HEK293 (cell line): ENCODE data around the gene COL5A1.

Experiments
- CTCF ChIA-PET: fragments of 350-600 bp; formaldehyde crosslinking; extraction: SDS; loops from one replicate; lab custom pipeline; 2021; ENCODE audit warnings: antibody characterized with exemption; lab: Yijun Ruan, JAX
- POLR2A ChIA-PET: fragments of 300-600 bp; formaldehyde crosslinking; extraction: SDS; loops from one replicate; lab custom pipeline; 2020; ENCODE audit warnings: antibody characterized with exemption, inconsistent platforms; lab: Yijun Ruan, JAX
- H3K27ac ChIP-seq: fragments of 200-500 bp; sonication (Bioruptor generic); 2 replicates; pipeline ENCODE4 v1.5.1; 2014; ENCODE audit warnings: low read depth, low read length, control low read depth, inconsistent platforms; ENCODE audit errors: extremely low read depth
- H3K36me3 ChIP-seq, 2 experiments: fragments of 200-500 bp in 1 of 2; sonication (Bioruptor generic) in 1 of 2; 1 replicate in 1 of 2; 2 replicates in 1 of 2; pipeline ENCODE4 v1.5.1; 2014 to 2017; ENCODE audit warnings: inconsistent platforms in 2 of 2, low read length in 2 of 2; ENCODE audit not compliant: control insufficient read depth in 2 of 2, insufficient read depth in 1 of 2
- H3K4me1 ChIP-seq: fragments of 200-500 bp; sonication (Bioruptor generic); 2 replicates; pipeline ENCODE4 v1.5.1; 2014; ENCODE audit warnings: mild to moderate bottlenecking, low read length, inconsistent platforms; ENCODE audit not compliant: control insufficient read depth, insufficient read depth
- H3K4me3 ChIP-seq: 2 replicates; pipeline ENCODE4 v1.5.1; 2011; ENCODE audit warnings: low read depth, mild to moderate bottlenecking, control low read depth, low read length, moderate library complexity
- H3K9me3 ChIP-seq: fragments of 200-500 bp; sonication (Bioruptor generic); 2 replicates; pipeline ENCODE4 v1.5.1; 2014; ENCODE audit warnings: low read depth, low read length, inconsistent platforms; ENCODE audit not compliant: control insufficient read depth, insufficient read depth
- GFI1B ChIP-seq: fragments of 450-650 bp; formaldehyde crosslinking; IDR thresholded peaks from 2 replicates; pipeline ENCODE4 v1.5.1; 2016; ENCODE audit warnings: missing biosample characterization, missing genetic modification characterization
- KLF1 ChIP-seq: fragments of 450-650 bp; formaldehyde crosslinking; IDR thresholded peaks from 2 replicates; pipeline ENCODE4 v1.5.1; 2016; ENCODE audit warnings: missing biosample characterization, missing genetic modification characterization
- KLF7 ChIP-seq: fragments of 450-650 bp; formaldehyde crosslinking; IDR thresholded peaks from 2 replicates; pipeline ENCODE4 v1.5.1; 2016; ENCODE audit warnings: missing biosample characterization, missing genetic modification characterization, borderline replicate concordance
- ZEB2 ChIP-seq: fragments of 450-650 bp; formaldehyde crosslinking; IDR thresholded peaks from 2 replicates; pipeline ENCODE4 v1.5.1; 2016; ENCODE audit warnings: missing biosample characterization, missing genetic modification characterization
- ZFHX2 ChIP-seq: fragments of 450-650 bp; formaldehyde crosslinking; conservative IDR thresholded peaks from 2 replicates; pipeline ENCODE4 v1.5.1; 2016; ENCODE audit warnings: missing biosample characterization, missing genetic modification characterization
- ZNF140 ChIP-seq: fragments of 450-650 bp; formaldehyde crosslinking; IDR thresholded peaks from 2 replicates; pipeline ENCODE4 v1.5.1; 2016; ENCODE audit warnings: missing biosample characterization, missing genetic modification characterization
- ZNF169 ChIP-seq: fragments of 450-650 bp; formaldehyde crosslinking; IDR thresholded peaks from 2 replicates; pipeline ENCODE4 v1.5.1; 2016; ENCODE audit warnings: missing biosample characterization, missing genetic modification characterization
- ZNF324 ChIP-seq: fragments of 450-650 bp; formaldehyde crosslinking; IDR thresholded peaks from 2 replicates; pipeline ENCODE4 v1.5.1; 2016; ENCODE audit warnings: missing biosample characterization, missing genetic modification characterization
- ZNF510 ChIP-seq: fragments of 450-650 bp; formaldehyde crosslinking; IDR thresholded peaks from 2 replicates; pipeline ENCODE4 v1.5.1; 2018; ENCODE audit warnings: mild to moderate bottlenecking, missing genetic modification characterization, missing biosample characterization; ENCODE audit not compliant: insufficient replicate concordance
- ZNF530 ChIP-seq: fragments of 450-650 bp; formaldehyde crosslinking; IDR thresholded peaks from 2 replicates; pipeline ENCODE4 v1.5.1; 2016; ENCODE audit warnings: low read depth, missing biosample characterization, missing genetic modification characterization
- TF ChIP-seq, protein P1 (sequence below): fragments of 450-650 bp; formaldehyde crosslinking; IDR thresholded peaks from 2 replicates; pipeline ENCODE4 v1.5.1; 2016; ENCODE audit warnings: missing biosample characterization, missing genetic modification characterization
- TF ChIP-seq, protein P2 (sequence below): fragments of 450-650 bp; formaldehyde crosslinking; IDR thresholded peaks from 2 replicates; pipeline ENCODE4 v1.5.1; 2016; ENCODE audit warnings: missing biosample characterization, missing genetic modification characterization
- TF ChIP-seq, protein P3 (sequence below): fragments of 450-650 bp; formaldehyde crosslinking; IDR thresholded peaks from 2 replicates; pipeline ENCODE4 v1.5.1; 2016; ENCODE audit warnings: missing biosample characterization, missing genetic modification characterization
- TF ChIP-seq, protein P4 (sequence below): IDR thresholded peaks from 2 replicates; pipeline ENCODE4 v1.6.1; 2011; ENCODE audit warnings: mild to moderate bottlenecking, low read depth, low read length, borderline replicate concordance

COL5A1 gene

DNA sequence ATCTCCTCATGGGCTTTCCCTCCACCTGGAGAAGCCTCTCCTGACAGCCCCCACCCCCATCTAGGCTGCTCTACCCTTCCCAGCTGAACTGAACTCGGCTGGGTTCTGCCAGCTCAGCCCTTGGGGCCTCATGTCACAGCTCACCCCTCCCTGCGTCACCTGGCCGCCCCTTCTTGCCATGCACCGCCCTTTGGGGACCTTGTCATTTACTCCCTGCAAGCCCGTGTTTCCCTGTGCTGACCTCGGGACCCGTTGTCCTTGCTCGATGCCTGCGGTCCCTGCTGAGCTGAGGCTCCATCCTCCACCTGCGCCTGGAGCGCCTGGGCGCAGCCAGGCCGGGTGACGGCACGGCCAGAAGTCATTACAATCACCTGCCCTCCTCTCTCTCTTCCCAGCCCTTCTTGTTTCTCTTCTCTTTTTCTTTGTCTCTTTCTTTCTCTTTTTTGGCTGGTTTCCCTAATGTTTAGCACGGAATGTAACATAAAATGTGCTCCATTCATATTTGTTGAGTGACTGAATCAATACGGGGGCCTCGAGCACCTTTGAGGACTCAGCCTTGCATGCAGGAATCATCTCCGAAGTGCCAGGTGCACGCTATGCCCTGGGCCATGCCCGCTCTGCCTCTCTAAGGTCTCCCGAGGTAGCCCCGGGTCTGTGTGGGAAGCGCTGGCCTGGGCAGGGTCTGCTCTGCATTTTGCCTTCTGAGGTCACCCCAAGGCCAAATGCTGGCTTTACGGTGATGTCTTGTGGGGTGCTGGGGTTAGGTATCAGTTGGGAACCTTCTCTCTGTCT, 48.1 kb upstream of the COL5A1 start:
- CTCF ChIA-PET: interaction anchor here (0.6 kb wide), 1 partner anchor 62 kb away, joined by 9 read pairs; no protein-coding TSS in a partner anchor
- H3K4me1 ChIP-seq: no peaks in the 10 kb centered on the region
- POLR2A ChIA-PET: interaction anchor here (0.6 kb wide), 1 partner anchor 81 kb away, joined by 3 read pairs; no protein-coding TSS in a partner anchor
- no peak overlapping the region for H3K27ac ChIP-seq
- H3K9me3 ChIP-seq: no peaks in the 10 kb centered on the region
- TF ChIP-seq ZNF510: no peak
- H3K36me3 ChIP-seq: no peaks in the 10 kb centered on the region
- no peak overlapping the region for H3K4me3 ChIP-seq

DNA sequence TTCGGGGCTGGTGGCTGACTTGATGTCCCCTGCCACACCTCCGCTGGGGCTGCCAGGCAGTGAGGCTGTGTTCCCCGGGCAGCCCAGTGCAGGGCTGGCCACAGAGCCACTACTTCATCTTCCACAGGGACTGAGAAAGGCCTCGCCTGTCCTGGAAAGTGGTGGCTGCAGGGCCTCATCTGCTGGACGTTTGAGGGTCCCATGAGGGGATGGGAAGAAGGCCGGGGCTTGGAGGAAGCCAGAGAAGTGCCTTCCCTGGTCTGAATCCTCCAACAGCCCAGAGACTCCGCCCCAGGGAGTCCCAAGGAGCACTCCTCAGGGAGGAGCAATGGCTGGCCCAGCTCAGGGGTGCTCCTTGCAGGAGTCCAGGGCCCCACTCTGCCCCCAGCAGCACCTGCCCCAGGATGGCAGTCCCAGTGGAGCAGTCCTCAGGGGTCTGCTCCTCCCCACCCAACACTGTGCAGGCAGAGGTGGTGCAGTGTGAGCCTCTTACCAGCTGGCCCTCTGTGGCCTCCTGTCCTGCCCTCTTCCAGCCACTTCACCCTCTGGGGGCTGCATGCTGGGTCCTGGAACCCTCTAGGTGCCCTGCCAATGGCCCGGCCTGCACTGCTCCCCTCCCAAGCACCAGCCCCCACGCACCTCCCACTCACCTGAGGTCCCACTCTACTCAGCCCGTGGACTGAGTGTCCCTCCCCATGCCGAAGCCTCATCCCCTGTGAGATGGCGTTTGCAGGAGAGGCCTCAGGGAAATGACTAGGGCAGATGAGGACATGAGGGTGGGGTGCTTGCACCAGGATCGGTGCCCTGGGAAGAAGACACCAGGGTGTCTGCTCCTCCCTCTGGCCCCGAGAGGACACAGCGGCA, 47.3 kb upstream of the COL5A1 start:
- TF ChIP-seq, protein P1, sequence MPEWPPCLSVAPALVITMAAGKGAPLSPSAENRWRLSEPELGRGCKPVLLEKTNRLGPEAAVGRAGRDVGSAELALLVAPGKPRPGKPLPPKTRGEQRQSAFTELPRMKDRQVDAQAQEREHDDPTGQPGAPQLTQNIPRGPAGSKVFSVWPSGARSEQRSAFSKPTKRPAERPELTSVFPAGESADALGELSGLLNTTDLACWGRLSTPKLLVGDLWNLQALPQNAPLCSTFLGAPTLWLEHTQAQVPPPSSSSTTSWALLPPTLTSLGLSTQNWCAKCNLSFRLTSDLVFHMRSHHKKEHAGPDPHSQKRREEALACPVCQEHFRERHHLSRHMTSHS (tag by site-specific recombination): no peak
- TF ChIP-seq, protein P2, sequence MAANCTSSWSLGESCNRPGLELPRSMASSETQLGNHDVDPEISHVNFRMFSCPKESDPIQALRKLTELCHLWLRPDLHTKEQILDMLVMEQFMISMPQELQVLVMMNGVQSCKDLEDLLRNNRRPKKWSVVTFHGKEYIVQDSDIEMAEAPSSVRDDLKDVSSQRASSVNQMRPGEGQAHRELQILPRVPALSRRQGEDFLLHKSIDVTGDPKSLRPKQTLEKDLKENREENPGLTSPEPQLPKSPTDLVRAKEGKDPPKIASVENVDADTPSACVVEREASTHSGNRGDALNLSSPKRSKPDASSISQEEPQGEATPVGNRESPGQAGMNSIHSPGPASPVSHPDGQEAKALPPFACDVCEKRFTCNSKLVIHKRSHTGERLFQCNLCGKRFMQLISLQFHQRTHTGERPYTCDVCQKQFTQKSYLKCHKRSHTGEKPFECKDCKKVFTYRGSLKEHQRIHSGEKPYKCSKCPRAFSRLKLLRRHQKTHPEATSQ (tag by site-specific recombination): no peak
- TF ChIP-seq, protein P3, sequence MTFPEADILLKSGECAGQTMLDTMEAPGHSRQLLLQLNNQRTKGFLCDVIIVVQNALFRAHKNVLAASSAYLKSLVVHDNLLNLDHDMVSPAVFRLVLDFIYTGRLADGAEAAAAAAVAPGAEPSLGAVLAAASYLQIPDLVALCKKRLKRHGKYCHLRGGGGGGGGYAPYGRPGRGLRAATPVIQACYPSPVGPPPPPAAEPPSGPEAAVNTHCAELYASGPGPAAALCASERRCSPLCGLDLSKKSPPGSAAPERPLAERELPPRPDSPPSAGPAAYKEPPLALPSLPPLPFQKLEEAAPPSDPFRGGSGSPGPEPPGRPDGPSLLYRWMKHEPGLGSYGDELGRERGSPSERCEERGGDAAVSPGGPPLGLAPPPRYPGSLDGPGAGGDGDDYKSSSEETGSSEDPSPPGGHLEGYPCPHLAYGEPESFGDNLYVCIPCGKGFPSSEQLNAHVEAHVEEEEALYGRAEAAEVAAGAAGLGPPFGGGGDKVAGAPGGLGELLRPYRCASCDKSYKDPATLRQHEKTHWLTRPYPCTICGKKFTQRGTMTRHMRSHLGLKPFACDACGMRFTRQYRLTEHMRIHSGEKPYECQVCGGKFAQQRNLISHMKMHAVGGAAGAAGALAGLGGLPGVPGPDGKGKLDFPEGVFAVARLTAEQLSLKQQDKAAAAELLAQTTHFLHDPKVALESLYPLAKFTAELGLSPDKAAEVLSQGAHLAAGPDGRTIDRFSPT (tag by site-specific recombination): no peak
- TF ChIP-seq ZFHX2 (tag by site-specific recombination) (0 out of 2 replicates have a peak, but pooled peaks have one; percentile 8), ZNF530 (tag by site-specific recombination) (no peak)
- CTCF ChIA-PET: no interaction called here
- Histone ChIP-seq H3K9me3 (no peaks in the 10 kb centered on the region), H3K27ac (no peak overlapping the region), H3K4me1 (no peaks in the 10 kb centered on the region), H3K36me3 (no peaks in the 10 kb centered on the region), H3K4me3 (no peak overlapping the region)
- POLR2A ChIA-PET: no interaction called here

DNA sequence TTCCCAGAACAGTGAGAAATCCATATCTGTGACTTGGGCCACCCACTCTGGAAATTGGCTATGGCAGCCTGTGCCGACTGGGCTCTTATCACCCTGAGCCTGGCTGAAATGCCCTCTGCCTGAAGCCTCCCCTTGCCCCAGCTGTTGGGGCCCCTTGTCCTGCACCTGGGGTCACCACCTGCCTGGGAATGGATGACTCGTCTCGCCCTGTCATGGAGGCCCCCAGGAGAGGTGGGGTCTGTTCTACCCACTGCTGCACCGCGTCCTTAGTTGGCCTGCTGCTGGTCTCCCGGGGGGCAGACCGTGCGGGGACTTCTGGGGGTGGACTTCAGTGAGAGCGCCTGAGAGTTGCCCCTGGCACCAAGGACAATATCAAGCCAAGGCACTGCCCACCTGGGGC, 46.6 kb upstream of the COL5A1 start:
- POLR2A ChIA-PET: no interaction called here
- no peak overlapping the region for H3K4me3 ChIP-seq
- no peaks in the 10 kb centered on the region for H3K4me1 ChIP-seq
- TF ChIP-seq KLF7 (tag by site-specific recombination) (no peak), ZNF140 (tag by site-specific recombination) (no peak), GFI1B (tag by site-specific recombination) (no peak), KLF1 (tag by site-specific recombination) (no peak), ZNF324 (tag by site-specific recombination) (no peak), ZNF169 (tag by site-specific recombination) (no peak), ZEB2 (tag by site-specific recombination) (no peak)
- TF ChIP-seq, protein P4, sequence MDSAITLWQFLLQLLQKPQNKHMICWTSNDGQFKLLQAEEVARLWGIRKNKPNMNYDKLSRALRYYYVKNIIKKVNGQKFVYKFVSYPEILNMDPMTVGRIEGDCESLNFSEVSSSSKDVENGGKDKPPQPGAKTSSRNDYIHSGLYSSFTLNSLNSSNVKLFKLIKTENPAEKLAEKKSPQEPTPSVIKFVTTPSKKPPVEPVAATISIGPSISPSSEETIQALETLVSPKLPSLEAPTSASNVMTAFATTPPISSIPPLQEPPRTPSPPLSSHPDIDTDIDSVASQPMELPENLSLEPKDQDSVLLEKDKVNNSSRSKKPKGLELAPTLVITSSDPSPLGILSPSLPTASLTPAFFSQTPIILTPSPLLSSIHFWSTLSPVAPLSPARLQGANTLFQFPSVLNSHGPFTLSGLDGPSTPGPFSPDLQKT: no peak
- TF ChIP-seq, all 188 proteins: peak for 0
- H3K9me3 ChIP-seq: no peaks in the 10 kb centered on the region
- H3K27ac ChIP-seq: no peak overlapping the region
- CTCF ChIA-PET: no interaction called here
- no peaks in the 10 kb centered on the region for H3K36me3 ChIP-seq
